DMS 273 (cell line): ENCODE data around the gene ARL6IP5.

Experiments used
- DNase-seq: peaks from one replicate; lab custom pipeline; 2025; ENCODE audit not compliant: unreplicated experiment; lab: John Stamatoyannopoulos, UW

ARL6IP5 gene, protein sequence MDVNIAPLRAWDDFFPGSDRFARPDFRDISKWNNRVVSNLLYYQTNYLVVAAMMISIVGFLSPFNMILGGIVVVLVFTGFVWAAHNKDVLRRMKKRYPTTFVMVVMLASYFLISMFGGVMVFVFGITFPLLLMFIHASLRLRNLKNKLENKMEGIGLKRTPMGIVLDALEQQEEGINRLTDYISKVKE

DNA sequence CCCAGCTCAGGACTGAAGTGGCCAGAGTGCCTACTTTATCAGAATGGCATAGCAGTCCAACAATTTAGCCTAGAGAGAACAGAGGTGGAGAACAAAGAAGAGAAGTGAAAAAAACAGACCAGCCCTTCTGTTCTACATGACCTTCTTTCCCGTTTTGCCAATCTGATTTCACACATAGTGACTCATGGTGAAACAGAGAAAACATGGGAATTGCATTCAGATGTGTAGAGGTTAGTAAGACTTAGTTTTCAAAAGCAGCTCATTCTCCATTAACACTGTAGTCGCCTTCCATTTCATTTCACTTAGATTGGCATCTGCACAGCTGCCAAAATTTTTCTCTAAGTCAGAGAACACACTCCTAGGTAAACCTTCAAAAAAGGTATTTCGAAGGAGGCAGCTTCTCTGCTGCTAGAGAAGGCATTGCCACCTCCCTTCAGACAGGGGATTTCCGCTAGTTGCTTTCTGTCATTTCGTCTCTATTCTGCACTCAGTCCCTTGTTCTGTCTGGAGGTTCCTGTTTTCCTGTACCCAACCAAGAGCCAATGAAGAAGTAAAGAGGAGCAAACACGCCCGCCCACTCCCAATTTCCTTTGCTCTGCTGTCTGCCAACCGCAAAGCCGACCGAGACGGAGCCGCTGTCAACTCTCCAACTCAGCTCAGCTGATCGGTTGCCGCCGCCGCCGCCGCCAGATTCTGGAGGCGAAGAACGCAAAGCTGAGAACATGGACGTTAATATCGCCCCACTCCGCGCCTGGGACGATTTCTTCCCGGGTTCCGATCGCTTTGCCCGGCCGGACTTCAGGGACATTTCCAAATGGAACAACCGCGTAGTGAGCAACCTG is at the start of gene ARL6IP5:
Gene ARL6IP5 (plus strand): TSS at position 612 of the 842 bp plus-strand sequence. CDS start 111 bp downstream, at position 723.
- DNase-seq = peak; percentile 93

DNA sequence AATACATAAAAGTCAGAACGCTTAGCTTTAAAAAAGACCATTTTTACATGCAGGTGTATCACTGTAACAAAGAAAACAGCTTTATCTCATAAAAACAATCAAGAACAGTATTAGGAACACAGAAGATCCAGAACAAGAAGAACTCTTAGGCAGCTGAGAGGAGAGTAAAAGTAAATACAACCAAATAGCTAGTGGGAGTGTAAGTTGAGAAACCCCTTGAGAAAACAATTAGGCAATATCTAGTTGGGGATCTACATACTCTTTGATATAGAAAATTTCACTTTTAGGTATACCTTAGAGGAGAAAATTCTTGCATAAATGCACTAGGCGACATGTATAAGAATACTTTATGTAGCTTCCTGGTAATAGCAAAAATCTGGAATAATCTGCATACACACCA is 40.1 kb upstream of the ARL6IP5 start:
- no peak for DNase-seq

DNA sequence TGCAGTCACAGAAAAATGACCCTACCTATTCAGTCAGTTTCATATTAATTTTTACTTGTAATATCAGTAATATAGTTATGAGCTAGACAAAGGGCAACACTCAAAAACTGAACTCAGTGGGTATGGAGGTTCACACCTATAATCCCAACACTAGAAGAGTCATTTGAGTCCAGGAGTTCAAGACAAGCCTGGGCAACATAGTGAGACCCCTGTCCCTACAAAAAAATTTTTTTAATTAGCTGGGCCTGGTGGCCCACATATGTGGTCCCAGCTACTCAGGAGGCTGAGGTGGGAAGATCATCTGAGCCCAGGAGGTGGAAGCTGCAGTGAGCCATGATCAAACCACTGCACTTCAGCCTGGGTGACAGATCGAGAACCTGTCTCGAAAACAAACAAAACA is 35.7 kb upstream of the ARL6IP5 start:
- no peak for DNase-seq

DNA sequence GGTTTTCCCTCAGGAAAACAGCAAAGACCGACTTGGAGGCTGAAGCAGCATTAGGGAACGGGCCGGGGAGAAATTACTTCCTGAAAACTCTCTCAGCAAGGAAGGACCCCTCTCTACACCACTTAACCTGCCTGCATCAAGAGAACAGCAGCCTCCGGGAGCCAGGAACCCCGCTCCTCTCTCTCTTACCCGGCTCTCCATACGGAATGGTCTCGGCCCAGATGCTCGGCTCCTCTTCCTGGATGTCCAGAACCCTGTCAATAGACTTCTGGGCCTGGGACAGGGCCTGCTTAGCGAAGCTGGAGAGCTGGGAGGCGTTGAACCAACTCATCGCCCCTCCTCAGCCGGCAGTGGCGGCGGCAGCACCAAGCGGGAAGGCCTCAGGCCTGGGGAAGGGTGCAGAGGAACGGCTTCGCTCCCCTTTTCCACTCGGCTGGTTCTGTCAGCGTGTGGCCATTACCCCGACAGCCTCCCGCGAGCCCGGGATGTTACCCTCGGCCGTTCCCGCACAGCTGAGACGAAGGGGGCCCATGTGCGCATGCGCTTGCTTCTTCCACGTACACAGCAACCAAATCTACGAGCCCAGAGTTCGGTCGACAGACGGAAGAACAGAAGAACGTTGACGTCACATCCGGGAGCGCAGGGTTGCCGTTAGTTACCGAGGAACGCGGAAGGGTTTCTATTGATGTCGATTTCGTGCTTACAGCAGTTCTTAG is 32.8 kb upstream of the ARL6IP5 start, which contains the start of gene TMF1:
Gene TMF1 (minus strand): TSS at position 578 of the 716 bp plus-strand sequence. CDS start 247 bp downstream, at position 331.
- DNase-seq = no peak

DNA sequence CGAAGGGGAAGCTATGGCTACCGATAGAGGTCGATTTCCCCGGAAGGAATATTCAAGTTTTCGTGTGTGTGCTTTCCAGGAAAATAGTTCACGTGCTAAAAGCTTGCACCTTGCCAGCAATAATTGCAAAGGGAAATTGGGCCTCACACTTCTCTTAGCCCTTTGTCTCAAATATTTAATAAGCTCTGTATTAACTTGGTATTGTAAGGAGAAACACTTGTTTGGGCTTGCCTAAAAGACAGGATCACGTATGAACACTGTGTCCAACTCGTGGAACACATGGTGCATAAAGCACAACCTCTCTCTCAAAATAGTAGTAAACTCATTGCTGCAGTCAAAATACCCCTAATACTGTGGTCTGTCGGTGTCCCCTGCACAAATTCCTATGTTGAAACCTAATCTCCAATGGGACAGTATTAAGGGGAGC is 32.3 kb upstream of the ARL6IP5 start:
- no peak for DNase-seq

DNA sequence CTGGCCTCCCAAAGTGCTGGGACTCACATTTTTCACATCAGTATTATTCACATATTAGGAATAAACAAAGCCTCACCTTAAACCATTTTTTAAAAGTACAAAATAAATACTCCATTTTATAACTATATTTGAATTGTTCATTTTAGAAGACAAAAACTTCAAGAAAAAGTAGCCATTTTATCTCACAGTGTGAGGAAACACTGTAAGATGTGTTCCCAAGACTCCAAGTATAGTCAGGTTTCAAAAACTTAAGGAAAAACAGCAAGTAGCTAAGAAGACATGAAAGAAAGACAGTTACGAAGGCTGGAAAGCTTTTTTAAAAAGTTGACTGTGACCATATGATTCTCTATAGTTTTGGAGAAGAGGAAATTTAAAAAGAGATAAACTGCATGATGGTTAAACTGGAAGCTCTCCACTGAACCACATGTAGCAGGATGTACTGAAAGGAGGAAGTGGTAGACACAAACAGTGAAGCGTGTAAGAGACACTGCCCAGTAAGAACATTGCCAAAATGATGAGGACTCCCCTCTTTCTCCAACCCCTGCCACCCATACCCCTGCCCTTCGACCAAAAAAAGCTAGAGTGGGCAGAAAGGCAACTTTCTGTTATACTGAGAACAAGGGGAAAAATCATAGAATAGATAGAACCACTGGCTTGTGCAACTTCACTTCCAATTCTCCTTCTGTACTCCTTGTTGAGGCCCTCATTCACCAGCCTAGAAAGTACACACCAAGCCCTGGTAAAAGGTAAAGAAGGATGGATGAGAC is 26.4 kb upstream of the ARL6IP5 start:
- DNase-seq = no peak

DNA sequence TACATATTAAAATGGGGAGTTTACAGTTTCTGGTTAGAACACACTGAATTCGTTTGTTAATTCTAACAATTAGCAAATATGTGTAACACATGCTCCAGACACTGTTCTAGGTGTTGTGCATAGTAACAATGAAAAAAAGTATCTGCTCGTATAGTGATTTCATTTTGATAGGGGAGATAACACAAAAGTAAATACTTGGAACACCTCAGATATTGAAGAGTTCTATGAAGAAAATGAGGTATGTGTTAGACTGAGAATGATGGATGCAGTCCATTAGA is 25.9 kb upstream of the ARL6IP5 start:
- no peak for DNase-seq

DNA sequence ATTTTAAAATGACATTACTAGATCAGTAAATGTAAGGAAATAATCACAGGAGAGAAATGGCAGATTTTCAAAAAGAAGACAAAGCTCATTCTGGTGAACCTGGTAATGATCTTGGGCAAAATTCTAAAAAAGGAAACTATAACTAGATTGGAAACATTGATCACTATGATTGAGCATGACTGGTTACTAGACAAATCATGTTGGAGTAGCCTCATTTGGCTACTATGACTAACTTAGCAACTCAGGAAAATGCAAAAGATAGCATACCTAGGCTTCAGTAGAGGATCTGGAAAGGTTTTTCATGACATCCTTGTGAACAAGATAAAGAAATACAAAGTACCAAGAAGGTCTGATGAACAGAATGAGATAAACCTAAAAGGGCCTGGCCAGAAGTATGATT is 25.0 kb upstream of the ARL6IP5 start:
- DNase-seq = no peak

DNA sequence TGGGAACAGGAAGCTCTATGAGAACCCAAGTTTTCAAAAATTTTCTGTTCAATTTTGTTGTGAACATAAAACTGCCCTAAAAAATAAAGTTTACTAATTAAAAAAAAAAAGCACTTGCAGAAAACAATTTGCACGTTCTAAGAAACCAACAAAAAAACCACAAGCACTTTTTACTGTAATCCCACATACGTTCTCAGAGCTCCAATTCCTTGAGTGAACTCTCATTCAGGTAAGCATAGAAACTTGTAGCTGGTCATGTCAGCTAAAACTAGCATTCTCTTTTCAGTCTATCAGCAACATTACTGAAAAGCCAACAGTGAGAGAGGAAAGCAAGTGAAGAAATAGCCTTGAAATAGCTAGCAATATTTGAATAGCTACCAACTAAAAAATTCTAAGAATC is 21.1 kb upstream of the ARL6IP5 start:
- no peak for DNase-seq

DNA sequence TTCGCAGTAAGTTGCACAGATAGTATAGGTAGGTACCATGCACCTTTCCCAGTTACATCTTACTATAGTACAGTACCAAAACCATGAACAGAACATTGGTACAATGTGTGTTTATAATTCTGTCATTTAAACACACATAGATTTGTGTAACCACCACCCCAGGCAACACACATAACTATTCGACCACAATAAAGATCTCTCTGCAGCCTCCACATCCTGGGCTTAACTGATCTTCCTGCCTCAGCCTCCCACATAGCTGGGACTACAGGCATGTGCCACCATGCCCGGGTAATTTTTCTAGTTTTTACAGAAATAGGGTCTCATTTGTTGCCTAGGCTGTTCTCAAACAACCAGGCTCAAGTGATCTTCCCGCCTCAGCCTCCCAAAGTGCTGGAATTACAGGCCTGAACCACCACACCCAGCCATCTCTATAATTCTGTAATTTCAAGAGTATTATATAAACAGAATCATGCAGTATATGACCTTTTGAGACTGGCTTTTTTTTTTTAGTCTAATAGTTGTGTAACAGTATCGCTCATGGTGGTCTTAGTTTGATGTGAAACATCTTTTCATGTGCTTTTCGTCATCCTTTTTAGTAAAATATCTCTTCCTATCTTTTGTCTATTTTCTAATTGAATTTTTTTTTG is 19.3 kb upstream of the ARL6IP5 start:
- no peak for DNase-seq

DNA sequence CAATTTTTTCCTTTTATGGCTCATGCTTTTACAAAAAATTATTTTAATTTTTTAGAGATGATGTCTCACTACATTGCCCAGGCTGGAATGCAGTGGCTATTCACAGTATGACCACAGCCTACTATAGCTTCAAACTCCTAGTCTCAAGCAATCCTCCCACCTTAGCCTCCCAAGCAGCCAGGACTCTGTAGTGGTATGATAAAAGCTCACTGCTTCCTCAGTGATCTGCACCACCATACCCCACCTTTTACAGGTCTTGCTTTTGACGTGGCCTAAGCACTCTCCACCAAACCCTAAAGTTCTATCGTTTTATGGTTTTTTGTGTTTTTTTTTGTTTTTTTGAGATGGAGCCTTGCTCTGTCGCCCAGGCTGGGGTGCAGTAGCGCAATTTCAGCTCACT is 18.6 kb upstream of the ARL6IP5 start:
- no peak for DNase-seq

DNA sequence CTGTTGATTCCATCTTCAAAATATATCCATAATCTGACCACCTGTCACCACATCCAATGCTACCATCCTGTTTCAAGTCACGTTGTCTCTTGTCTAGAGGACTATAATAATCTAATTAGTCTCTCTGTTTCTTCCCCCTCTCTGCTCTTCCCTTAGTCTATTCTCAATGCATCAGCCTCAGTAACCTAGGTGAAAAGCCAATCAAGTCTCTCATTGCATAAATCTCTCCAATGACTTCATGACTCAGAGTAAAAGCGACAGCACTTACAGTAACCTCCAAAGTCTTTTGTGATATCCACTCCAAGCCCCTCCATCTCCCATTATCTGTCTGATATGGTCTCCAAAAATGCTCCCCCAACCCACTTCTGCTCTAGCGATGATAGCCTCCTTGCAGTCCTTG is 11.8 kb upstream of the ARL6IP5 start:
- DNase-seq = no peak

DNA sequence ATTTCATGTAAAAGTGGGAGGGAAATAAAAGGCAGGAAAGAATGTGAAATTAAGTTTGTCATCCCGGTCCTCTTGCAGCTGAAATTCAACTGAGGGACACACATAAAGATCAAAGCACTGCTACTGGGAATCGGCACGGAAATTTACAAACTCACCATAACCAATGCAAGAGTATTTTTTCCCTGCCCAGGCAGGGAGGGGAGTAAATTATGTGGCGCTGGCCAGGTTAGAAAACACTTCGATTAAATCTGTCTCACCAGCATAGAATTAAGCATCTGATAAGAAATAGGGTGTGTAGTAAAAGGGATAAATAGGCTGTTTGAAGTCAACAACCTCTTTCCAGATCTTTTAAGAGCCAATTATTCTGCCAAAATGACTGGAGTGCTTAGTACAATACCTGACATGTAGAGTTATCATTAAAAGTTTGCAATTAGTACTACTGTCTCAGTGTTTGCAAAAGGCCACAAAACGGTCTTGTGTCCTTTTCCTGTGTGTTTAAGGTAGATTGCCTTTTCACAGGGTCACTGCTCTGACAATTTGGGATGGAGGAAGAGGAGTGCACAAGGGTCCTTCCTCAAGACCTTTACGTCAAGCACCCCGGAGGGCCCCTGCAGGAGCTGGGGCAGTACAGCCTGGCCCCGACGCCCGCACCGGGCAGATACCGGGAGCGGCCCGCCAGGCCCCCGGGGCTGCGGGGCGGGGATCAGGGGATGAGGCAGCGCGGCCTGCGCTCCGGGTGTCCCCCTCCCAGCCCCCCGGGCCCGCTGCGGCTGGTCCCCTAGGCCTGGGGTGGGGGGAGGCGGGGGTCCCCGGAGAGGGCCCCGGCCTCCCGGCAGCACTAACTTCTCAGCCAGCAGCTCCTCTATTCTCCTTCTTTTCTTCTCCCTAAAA is 5.2 kb upstream of the ARL6IP5 start:
- peak; percentile 45 for DNase-seq

DNA sequence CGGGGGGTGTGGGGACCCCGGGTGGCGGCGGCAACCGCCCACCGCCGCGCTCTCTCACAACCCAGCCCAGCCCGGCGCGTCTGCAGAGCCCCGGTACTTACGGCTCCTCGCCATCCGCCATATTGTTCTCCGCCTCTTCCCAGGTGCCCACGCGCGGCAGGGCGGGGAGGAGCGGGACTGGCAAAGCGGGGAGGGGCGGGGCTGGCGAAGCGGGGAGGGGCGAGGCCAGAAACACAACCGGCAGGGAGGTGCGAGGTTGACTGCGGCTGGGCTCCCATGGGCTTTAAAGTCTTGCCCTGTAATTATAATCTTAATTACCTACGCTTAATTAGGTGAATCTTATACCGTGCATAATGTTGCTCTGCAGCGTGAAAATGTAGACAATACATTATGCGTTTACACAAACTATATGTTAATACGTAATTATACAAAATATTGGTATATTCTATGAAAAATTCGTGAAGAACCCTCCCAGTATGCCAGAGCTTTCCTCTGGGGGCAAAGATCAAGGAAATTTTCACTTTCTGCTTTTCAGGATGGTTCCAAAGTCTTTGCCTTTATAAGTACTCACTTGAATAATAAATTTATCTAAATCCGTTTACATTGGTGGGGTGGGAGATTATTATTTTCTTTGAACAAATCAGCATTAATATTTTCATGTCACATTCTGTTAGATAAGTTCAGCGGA is 4.4 kb upstream of the ARL6IP5 start, which contains the start of gene UBA3:
Gene UBA3 (minus strand): TSS at position 133 of the 688 bp plus-strand sequence. CDS start 12 bp downstream, at position 121.
- peak; percentile 93 for DNase-seq

DNA sequence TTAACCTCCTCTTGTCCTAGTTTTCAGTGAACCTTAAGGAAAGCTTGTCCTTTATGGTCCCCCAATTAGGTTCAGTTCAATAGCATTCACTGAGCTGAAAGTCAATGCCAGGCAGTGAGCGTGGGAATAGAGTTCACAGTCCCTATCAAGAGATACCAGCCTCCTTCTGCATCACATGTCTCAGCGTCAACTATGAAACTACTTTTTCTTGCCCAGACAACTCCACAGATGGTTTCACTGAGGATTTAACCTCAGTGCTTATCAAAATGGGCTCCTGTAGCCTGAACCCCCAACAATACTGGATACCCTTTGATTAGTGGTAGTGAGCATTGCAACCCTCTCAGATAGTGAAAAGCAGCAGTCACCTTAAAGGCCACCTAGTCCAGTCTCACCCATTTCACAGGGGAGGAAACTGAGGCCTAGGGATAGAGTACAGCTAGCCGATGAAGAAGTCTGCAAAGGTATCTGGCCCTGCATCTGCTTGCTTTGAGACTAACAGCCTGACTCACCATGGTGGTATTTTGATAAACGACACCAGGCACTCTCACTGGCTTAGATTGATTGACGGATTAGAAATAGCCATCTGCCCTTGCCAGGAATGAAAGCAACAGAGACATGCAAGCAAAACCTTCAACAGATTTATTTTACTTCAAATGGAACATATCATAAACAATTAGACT is 3.0 kb upstream of the ARL6IP5 start:
- peak; percentile 85 for DNase-seq

DNA sequence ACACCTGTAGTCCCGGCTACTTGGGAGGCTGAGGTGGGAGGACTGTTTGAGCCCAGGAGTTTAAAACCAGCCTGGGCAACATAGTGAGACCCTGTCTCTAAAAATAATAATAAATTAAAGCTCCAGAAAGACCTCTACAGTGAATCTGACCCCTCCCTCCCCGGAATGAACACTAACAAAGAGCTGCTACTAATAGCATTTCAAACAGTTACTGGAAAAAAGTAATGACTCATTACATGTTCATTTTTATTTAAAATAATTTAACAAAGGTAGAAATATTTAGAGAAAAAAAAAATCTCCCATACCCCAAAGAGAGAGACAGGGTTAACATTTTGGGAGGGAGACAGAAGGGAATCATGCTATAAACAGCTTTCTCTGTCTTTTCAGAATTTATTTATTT is 2.4 kb upstream of the ARL6IP5 start:
- DNase-seq = no peak

DNA sequence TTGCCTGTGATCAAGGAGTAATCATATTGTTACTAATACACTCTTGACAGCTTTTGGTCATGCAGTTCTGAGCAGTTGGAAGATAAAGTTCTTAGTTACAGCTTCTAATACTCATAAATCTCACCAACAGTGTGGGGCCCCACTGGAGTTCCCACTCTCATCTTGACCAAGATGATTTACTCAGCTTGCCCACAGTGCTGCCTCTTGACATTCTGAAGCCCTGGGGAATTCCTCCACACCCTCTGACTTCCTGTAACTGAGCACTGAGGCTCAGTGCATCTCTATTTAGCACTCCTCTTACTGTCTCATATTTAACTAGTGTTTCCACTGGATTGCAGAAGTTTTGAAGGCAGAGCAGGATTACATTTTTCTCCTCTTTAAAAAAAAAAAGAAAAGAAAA is 1.9 kb upstream of the ARL6IP5 start:
- DNase-seq = peak; percentile 7

DNA sequence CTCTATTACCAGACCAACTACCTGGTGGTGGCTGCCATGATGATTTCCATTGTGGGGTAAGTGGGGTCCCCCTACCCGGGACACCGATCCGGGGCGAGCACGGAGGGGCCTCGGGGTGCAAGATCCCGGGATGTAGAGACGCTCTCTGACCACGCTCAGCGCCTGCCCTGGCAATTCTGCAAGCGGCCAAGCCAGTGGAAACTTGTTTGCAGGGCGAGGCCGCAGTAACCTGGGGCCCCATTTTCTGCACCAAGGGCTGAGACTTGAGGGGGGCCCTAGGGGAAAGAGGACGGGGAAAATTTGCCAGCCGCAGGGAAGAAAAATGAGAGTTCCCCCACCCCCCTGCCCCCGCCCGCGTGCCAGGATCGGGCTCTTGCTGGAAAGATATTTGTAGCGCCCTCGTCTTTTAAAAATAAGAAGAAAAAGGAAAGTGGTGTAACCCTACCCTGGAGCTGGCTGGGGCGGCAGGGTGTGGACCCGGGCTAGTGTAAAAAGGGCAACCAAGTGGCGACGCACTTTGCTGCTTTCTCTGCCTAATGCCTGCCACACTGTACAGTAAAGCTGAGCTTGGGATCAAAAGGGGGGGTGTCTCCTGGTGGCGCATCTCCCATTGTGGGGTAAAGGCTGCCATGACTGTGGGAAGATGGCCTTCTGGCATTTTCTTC is 563 bp downstream of the ARL6IP5 start:
- DNase-seq = peak; percentile 50
